ENCODE measurements around the gene SUPT4H1. TPM values are rescaled to one million over a fixed set of nuclear protein-coding genes. Genes with fewer than 3 reads are reported as not detected.

Gene SUPT4H1
- total RNA-seq, 1 donor from 2014 or later, result 150 TPM

- H3K27ac Mint-ChIP-seq (ENCODE audit: unreplicated experiment), result no peak overlapping the region
- H3K9me3 Mint-ChIP-seq (ENCODE audit: unreplicated experiment), result no peaks in the 10 kb centered on the region
- no peak for TF ChIP-seq CTCF (IDR thresholded peaks at IDR 0.05; ENCODE audit: unreplicated experiment)
- no peak overlapping the region for H3K4me3 Mint-ChIP-seq (ENCODE audit: unreplicated experiment)
- DNase-seq (ENCODE audit: low spot score), result no peak
- H3K36me3 Mint-ChIP-seq (ENCODE audit: low read depth, unreplicated experiment), result no peaks in the 10 kb centered on the region
- peaks cover 34% of the 10 kb centered on the region for H3K4me1 Mint-ChIP-seq (ENCODE audit: unreplicated experiment)
- H3K27me3 Mint-ChIP-seq (ENCODE audit: unreplicated experiment), result peaks cover 4% of the 10 kb centered on the region
Measured at GRCh38 chr17:58373923-58374322, 21.9 kb upstream of the SUPT4H1 start.

- H3K27me3 Mint-ChIP-seq (ENCODE audit: unreplicated experiment), result peaks cover 4% of the 10 kb centered on the region
- no peak overlapping the region for H3K27ac Mint-ChIP-seq (ENCODE audit: unreplicated experiment)
- TF ChIP-seq CTCF (IDR thresholded peaks at IDR 0.05; ENCODE audit: unreplicated experiment), result no peak
Measured at GRCh38 chr17:58373003-58373402, 21.0 kb upstream of the SUPT4H1 start.

GRCh38 chr17:58371300-58371950 lies 19.4 kb upstream of the SUPT4H1 start:
- H3K4me3 Mint-ChIP-seq (ENCODE audit: unreplicated experiment), result no peak overlapping the region
- H3K9me3 Mint-ChIP-seq (ENCODE audit: unreplicated experiment), result no peaks in the 10 kb centered on the region
- no peak for TF ChIP-seq CTCF (IDR thresholded peaks at IDR 0.05; ENCODE audit: unreplicated experiment)
- H3K4me1 Mint-ChIP-seq (ENCODE audit: unreplicated experiment), result peaks cover 17% of the 10 kb centered on the region
- no peak overlapping the region for H3K27ac Mint-ChIP-seq (ENCODE audit: unreplicated experiment)
- H3K36me3 Mint-ChIP-seq (ENCODE audit: low read depth, unreplicated experiment), result no peaks in the 10 kb centered on the region
- peaks cover 1% of the 10 kb centered on the region for H3K27me3 Mint-ChIP-seq (ENCODE audit: unreplicated experiment)
- DNase-seq (ENCODE audit: low spot score), result no peak

More at GRCh38 chr17:58373003-58373402, 21.0 kb upstream of the SUPT4H1 start:
- no peaks in the 10 kb centered on the region for H3K36me3 Mint-ChIP-seq (ENCODE audit: low read depth, unreplicated experiment)
- no peaks in the 10 kb centered on the region for H3K9me3 Mint-ChIP-seq (ENCODE audit: unreplicated experiment)
- peaks cover 30% of the 10 kb centered on the region for H3K4me1 Mint-ChIP-seq (ENCODE audit: unreplicated experiment)
- DNase-seq (ENCODE audit: low spot score), result no peak
- H3K4me3 Mint-ChIP-seq (ENCODE audit: unreplicated experiment), result no peak overlapping the region

GRCh38 chr17:58370716-58371115 lies 18.7 kb upstream of the SUPT4H1 start:
- H3K27me3 Mint-ChIP-seq (ENCODE audit: unreplicated experiment), result peaks cover 1% of the 10 kb centered on the region
- no peak for TF ChIP-seq CTCF (IDR thresholded peaks at IDR 0.05; ENCODE audit: unreplicated experiment)
- no peaks in the 10 kb centered on the region for H3K36me3 Mint-ChIP-seq (ENCODE audit: low read depth, unreplicated experiment)
- peaks cover 11% of the 10 kb centered on the region for H3K4me1 Mint-ChIP-seq (ENCODE audit: unreplicated experiment)
- DNase-seq (ENCODE audit: low spot score), result no peak
- H3K27ac Mint-ChIP-seq (ENCODE audit: unreplicated experiment), result no peak overlapping the region
- no peaks in the 10 kb centered on the region for H3K9me3 Mint-ChIP-seq (ENCODE audit: unreplicated experiment)
- H3K4me3 Mint-ChIP-seq (ENCODE audit: unreplicated experiment), result no peak overlapping the region

- H3K36me3 Mint-ChIP-seq (ENCODE audit: low read depth, unreplicated experiment), result no peaks in the 10 kb centered on the region
- H3K4me3 Mint-ChIP-seq (ENCODE audit: unreplicated experiment), result no peak overlapping the region
- H3K9me3 Mint-ChIP-seq (ENCODE audit: unreplicated experiment), result no peaks in the 10 kb centered on the region
- H3K27ac Mint-ChIP-seq (ENCODE audit: unreplicated experiment), result no peak overlapping the region
- no peak for DNase-seq (ENCODE audit: low spot score)
- no peak for TF ChIP-seq CTCF (IDR thresholded peaks at IDR 0.05; ENCODE audit: unreplicated experiment)
- peaks cover 7% of the 10 kb centered on the region for H3K4me1 Mint-ChIP-seq (ENCODE audit: unreplicated experiment)
- H3K27me3 Mint-ChIP-seq (ENCODE audit: unreplicated experiment), result peaks cover 1% of the 10 kb centered on the region
Measured at GRCh38 chr17:58370309-58370708, 18.3 kb upstream of the SUPT4H1 start.
